Measurements from ENCODE around the gene LRP2.
A peak's percentile ranks its signal among the peaks of the same experiment; 100 is the strongest.

Gene LRP2

DNA sequence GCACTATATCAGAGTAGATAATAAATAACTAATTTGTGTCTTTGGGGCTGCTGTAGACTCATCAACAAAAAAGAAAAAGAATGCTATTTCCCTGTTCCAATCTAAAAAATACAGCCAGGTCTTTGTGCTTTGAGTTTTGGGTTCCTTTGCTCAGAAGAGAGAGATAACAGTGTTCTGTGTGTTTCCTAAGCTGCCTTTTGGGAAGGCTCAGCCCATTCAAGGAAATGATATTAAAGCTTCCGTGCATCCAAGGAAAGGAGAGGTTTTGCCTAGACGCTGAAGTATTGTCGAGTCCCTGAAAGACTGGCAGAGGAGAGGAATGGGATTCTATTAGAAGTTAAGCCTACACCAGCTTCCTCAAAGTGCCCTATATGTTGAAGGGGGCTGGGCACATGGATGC, 25.8 kb upstream of the LRP2 start:
- TF ChIP-seq, protein P1, sequence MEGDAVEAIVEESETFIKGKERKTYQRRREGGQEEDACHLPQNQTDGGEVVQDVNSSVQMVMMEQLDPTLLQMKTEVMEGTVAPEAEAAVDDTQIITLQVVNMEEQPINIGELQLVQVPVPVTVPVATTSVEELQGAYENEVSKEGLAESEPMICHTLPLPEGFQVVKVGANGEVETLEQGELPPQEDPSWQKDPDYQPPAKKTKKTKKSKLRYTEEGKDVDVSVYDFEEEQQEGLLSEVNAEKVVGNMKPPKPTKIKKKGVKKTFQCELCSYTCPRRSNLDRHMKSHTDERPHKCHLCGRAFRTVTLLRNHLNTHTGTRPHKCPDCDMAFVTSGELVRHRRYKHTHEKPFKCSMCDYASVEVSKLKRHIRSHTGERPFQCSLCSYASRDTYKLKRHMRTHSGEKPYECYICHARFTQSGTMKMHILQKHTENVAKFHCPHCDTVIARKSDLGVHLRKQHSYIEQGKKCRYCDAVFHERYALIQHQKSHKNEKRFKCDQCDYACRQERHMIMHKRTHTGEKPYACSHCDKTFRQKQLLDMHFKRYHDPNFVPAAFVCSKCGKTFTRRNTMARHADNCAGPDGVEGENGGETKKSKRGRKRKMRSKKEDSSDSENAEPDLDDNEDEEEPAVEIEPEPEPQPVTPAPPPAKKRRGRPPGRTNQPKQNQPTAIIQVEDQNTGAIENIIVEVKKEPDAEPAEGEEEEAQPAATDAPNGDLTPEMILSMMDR (IDR thresholded peaks at IDR 0.05; ENCODE audit: control extremely low read depth, extremely low read depth, low read depth, missing control alignments), result no peak
- CTCF ChIA-PET, result interaction anchor here (2.2 kb wide), 1 partner anchor 8 kb away, joined by 6 read pairs; no protein-coding TSS in a partner anchor
- no peak for DNase-seq (ENCODE audit: extremely low spot score)
- POLR2A ChIA-PET, result no interaction called here

DNA sequence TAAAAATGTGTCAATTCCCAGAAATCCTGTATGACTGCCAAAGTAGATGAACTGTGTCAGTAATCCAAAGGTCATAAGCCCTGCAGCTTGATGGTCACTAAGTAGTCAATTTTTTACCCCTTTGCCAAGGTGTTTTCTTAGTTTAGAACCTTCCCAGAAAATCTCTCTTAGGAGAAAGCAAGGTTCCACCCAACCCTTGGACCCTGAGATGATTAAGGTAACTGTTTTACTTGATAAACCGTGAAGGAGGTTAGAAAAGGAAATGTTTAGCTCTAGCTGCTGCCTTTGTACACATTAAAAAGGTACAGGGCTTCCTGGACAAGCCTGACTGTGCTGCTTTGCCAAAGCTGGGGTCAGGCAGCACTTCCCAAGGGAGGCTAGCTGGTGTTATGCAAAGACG, 24.4 kb upstream of the LRP2 start:
- TF ChIP-seq, protein P1 (IDR thresholded peaks at IDR 0.05; ENCODE audit: control extremely low read depth, extremely low read depth, low read depth, missing control alignments), result no peak
- CTCF ChIA-PET, result interaction anchor here (2.2 kb wide), 1 partner anchor 10 kb away, joined by 6 read pairs; no protein-coding TSS in a partner anchor

DNA sequence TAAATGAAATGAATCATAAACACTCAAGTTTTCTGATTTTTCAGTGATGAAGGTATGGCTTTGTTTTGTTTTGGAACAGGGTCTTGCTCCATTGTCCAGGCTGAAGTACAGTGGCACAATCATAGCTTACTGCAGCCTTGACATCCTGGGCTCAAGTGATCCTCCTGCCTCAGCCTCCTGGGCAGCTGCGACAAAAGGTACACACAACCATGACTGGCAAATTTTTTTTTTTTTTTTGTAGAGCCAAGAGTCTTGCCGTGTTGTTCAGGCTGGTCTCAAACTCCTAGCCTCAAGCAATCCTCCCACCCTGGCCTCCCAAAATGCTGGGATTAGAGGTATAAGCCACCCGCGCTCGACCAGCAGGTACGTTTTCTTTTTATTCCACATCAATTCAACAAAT, 22.5 kb upstream of the LRP2 start:
- TF ChIP-seq, protein P1 (IDR thresholded peaks at IDR 0.05; ENCODE audit: control extremely low read depth, extremely low read depth, low read depth, missing control alignments), result no peak
- ChIA-PET POLR2A (no interaction called here), CTCF (no interaction called here)

More for the DNA sequence above, 24.4 kb upstream of the LRP2 start:
- no peak for DNase-seq (ENCODE audit: extremely low spot score)
- POLR2A ChIA-PET, result no interaction called here

DNA sequence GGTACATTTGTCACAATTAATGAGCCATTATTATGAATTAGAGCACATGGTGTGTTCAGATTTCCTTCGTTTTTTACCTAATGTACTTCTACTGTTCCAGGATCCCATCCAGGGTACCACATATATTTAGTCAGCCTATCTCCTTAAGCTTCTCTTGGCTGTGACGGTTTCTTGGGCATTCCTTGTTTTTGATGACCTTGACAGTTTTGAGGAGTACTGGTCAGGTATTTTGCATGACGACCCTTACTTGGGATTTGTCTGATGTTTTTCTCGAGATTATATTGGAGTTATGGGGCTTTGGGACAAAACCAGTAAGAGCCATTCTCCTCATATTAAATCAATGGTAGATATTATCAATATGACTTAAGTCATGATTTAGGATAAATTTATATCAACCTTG, 10.2 kb upstream of the LRP2 start:
- TF ChIP-seq, protein P1 (IDR thresholded peaks at IDR 0.05; ENCODE audit: control extremely low read depth, extremely low read depth, low read depth, missing control alignments), result no peak
- ChIA-PET POLR2A (no interaction called here), CTCF (interaction anchor here (1.5 kb wide), 1 partner anchor 21 kb away, joined by 4 read pairs; no protein-coding TSS in a partner anchor)
- DNase-seq (ENCODE audit: extremely low spot score), result no peak

More for the DNA sequence above, 22.5 kb upstream of the LRP2 start:
- no peak for DNase-seq (ENCODE audit: extremely low spot score)

DNA sequence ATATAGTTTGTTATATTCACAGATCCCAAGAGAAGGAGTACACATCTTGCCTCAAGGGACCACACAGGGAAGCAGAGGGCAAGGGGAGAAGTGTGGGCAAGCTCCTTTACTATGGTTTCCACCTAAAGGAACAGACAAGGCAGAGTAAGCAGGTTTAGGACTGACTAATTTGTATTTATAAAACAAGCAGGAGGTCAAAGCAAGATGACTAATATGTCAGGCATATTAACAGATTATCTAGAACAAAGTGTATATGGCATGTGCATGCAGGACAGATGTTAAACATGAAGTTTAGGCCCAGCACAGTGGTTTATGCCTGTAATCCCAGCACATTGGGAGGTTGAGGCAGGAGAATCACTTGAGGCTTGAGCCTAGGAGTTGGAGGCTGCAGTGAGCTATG, 3.7 kb upstream of the LRP2 start:
- TF ChIP-seq, protein P1 (IDR thresholded peaks at IDR 0.05; ENCODE audit: control extremely low read depth, extremely low read depth, low read depth, missing control alignments), result no peak
- DNase-seq (ENCODE audit: extremely low spot score), result no peak
- ChIA-PET CTCF (interaction anchor here (0.9 kb wide), 1 partner anchor 9 kb away, joined by 3 read pairs; no protein-coding TSS in a partner anchor), POLR2A (no interaction called here)

DNA sequence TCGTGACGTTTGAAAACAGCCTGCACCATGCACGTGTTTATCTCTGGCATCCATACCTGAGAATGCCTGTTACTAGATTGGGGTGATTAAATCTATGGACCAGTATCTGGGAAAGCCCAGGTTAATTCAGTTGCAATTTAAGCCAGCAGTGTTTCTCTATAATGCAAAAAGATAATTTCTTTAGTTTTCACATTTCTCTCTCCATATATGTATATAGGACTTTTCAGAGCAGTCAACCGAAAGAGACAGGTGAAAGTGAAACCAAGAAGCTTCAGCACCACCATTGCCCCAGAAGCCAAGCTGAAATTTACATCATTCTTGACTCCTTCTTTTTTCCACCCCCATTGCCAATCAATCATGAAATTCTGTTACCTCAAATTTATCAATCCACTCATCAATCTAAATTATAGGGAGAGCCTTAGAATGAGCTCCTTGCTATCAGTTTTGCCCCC, 2.7 kb upstream of the LRP2 start:
- CTCF ChIA-PET, result no interaction called here
- TF ChIP-seq, protein P1 (IDR thresholded peaks at IDR 0.05; ENCODE audit: control extremely low read depth, extremely low read depth, low read depth, missing control alignments), result no peak
- peak; percentile 42 for DNase-seq (ENCODE audit: extremely low spot score)
- POLR2A ChIA-PET, result no interaction called here
